Stimulated activated CD4-positive, alpha-beta T cell treated with anti-CD3 and anti-CD28 coated beads, Interleukin-1b, Interleukin-23, amount 100 ng/mL, for 4 hours (primary cell): ENCODE measurements around the gene TKTL1.
"Not testable (repeated sequence)": the region's sequence is repeated elsewhere in the genome, so short reads cannot be mapped to it uniquely, and the experiment has no call there.

Experiments
- DNase-seq, 2 donors: peaks; one replicate each; pipeline ENCODE4 v3.0.0-alpha.2; 2020; ENCODE audit warnings: low read depth in 2 of 2

TKTL1 gene

DNA sequence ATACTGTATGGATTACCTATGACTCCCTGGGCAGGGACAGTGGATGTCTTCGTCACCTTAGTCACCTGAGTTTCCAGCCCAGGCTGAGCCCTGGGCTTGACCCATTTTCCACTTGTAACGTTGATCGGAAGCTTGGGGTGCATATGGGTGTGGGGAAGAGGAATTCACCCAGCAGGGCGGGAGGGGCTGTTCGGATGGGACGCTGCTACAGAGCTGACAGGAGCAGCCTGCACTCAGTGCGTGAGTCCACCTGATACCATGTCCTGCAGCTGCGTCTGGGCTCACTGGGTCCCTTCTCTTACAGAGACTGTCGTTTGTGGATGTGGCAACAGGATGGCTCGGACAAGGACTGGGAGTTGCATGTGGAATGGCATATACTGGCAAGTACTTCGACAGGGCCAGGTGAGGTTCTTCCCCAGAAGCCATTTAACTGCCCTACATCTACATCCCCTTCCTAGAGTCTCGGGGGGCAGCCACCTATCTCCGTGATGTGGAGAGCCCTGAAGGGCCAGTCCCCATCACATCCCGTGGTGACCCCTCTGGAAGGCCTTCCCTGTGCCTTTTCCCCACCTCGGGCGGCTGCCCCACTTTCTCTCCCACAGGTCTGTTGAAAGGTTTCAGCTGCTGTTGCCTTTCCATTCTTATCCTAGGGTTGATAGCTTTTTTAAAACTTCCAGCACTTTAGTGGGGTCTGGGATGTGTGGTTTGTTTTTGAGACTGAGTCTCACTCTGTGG is 13.6 kb downstream of the TKTL1 start:
- DNase-seq, result no peak

DNA sequence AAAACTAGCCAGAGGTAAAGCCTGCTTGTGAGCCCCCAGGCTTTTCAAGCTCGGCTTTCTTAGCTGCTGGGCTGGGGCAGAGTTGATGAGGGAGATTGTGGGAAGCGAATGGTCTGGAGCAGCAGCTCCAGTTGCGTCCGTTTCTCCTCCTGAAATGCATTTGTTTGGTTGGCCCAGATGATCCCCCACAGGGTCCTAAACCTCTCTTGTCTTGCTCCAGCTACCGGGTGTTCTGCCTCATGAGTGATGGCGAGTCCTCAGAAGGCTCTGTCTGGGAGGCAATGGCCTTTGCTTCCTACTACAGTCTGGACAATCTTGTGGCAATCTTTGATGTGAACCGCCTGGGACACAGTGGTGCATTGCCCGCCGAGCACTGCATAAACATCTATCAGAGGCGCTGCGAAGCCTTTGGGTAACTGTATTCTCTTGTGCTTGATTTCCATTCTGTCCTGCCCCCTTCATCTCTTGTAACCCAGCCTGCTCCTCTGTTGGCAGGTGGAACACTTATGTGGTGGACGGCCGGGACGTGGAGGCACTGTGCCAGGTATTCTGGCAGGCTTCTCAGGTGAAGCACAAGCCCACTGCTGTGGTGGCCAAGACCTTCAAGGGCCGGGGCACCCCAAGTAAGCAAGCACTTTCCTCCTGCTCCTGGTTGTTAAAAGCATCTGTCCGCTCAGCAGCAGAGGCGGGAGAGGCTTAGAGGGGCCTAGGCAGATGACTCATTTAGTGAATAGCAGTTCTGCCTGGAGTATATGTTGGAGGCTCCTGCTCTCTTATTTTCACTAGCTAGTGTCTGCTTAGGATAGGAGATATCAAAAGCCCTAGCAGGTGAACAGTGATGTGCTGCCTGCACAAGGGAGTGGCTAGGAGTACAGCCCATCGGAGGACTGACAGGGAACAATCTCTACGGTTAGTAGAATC is 15.3 kb downstream of the TKTL1 start:
- DNase-seq, result no peak

DNA sequence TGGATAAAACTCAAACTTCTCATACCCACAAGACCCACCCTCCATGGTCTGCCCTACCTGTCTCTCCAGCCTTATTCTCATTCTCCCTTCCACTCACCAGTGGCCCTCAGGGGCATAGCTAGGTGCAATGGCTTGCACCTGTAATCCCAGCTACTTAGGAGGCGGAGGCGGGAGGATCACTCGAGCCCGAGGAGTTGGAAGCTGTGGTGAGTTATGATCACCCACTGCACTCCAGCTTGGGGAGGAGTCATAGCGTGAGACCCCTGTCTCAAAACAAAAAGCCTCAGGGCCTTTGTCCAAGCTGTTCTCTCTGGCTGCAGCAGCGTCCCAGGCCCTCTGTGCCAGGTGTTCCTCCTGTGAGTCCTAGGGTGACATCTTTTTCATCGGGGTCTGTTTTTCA is 16.5 kb downstream of the TKTL1 start:
- DNase-seq, result no peak

DNA sequence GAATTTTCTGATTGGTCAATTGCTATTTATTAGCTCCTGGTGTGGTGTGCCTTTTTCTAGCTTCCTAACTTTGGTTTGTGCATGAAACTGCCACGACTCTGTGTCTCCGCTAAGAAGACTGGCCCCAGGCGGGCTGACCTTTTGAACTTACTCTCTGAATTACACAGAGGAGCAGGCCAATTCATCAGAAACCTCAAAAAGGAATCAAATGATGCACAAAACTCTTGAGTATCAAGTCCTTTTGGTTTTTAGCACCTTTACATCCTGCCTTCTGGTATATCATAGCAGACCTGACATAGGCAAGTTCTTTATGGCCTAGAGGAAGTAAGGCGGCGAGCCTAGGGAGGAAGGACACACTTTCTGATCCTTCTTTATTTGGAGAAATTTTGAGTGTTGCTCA is 17.6 kb downstream of the TKTL1 start:
- no peak for DNase-seq

DNA sequence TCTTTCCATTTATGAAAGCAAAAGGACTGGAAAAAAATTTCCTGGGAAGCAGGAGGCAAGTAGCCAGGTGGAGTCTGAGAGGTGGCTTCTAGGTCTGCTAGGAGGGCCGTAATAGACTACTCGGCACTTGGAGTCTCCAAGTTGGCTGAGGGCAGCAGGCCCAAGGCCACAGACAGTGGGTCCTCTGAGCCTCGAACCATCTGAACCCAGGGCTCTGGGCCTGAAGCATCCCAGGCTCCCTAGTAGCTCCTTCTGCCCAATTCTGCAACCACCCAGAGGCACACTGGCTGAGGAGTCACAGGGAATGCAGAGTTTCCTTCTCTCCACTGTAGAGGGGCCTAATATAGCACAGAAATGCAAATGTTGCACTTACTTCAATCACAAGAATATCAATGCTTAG is 19.8 kb downstream of the TKTL1 start:
- DNase-seq, result no peak

DNA sequence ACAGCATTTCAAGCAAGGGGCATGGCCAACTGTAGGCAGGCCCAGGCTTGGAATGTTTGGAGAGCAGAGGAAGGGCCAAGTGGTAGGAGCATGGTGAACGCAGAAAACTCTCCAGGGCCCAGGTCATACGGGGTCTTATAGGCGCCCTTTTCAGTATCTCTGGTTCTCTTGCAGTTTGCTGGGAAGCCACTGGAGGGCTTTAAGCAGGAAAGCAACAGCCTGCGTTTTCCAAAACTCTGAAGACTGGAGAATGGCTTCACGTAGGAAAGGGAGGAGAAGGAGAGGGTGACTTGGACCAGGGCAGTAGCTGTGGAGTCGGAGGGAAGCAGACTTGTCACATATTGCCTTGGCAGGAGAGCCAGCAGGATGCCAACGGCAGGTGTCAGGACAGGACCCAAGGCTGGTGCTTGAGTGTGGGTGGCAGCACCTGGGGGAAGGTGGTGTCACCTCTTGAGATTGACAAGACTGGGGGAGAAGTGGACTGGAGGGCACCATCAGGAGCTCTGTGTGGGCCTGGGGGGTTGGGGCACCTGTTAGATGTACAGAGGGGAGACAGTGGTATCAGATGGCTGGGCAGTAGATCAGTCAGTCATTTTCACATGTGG is 21.9 kb downstream of the TKTL1 start:
- DNase-seq, result no peak

DNA sequence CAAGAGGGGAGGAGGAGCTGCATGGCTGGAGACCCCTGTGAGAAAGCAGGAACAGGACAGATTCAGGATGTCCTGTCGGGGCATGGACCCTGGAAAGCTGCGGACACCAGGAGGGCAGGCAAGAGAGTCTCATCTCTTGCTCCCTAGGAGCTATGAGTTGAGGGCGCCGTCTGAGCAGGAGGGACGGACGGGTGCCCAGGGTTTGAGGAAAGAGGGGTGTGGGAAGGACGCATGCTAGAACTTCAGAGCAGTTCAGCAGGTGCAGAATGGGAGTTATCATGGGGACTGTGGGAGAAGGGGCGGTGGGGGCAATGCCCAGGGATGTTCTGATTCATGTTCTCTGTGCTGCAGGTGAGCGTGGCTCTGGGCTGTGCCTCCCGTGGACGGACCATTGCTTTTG is 24.8 kb downstream of the TKTL1 start:
- no peak for DNase-seq

DNA sequence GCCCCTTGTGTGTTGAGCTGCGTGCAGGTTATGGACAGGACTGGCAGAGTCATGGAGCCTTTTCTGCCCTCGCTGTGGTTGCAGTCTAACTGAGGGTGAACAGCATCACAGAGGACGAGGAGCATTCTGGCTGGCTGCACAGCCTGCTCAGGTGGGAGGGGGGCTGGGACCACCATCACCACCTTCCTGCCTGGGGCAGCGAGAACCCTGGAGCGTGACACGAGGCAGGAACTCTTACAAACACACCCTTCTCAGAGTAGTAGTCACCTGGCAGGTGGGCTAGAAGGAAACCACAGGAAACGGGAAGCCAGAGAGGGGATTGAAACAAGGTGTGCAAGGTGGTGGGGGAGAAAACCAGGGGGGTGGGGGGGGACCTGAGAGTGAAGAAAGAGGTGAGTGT is 25.6 kb downstream of the TKTL1 start:
- no peak for DNase-seq

DNA sequence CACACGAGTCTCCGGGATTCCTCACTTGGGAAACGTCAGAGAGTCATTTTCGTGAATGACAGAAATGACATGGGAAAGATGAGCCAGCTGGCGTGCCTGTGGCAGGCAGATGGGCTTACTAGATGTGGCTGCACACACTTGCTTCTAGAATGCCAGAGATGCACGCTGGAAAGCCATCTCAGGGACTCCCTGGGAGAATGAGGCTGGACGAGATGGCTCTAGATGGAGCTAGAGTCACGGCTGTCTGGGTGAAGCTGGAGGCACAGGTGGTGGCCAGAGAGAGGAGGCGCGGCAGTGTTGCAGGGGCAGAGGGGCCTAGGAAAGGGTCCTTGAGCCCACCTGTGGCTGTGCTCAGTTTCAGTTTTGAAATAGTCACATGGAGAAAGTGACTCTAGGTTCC is 26.0 kb downstream of the TKTL1 start:
- no peak for DNase-seq

DNA sequence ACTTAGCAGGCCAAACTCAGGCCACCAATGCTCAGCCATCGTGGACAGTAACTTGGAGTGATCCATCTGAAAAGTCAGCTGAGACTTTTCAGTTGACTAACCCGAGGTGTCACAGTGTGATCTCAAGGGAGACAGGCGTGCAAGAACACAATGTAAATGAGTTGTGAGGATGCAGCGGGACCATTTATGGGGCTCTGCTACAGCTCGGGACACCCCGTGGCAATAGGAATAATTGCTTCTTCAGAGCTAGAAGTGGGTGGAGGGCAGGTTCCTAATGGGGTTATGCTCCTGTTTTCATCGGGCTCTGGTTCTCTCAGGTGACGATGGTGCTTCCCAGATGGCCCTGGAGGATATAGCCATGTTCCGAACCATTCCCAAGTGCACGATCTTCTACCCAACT is 27.3 kb downstream of the TKTL1 start:
- no peak for DNase-seq

DNA sequence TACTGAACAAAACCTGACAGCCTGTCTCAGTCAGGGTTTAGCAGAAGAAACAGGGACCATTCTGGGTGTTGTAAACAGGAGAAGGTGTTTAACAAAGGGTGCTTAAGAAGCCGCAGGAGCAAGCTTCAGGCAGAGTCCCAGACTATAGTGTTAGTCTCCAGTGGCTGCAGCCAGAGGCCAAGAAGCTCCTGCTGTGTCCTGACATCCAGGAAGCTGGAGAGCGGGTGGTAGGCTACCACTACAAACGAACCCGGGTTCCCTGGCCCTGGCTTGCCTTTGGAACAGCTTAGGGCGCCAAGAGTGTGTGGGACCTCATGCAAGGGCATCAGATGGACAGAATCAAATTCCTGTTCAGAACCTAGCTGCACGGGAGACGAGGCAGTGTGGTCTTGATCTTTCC is 27.9 kb downstream of the TKTL1 start:
- no peak for DNase-seq

DNA sequence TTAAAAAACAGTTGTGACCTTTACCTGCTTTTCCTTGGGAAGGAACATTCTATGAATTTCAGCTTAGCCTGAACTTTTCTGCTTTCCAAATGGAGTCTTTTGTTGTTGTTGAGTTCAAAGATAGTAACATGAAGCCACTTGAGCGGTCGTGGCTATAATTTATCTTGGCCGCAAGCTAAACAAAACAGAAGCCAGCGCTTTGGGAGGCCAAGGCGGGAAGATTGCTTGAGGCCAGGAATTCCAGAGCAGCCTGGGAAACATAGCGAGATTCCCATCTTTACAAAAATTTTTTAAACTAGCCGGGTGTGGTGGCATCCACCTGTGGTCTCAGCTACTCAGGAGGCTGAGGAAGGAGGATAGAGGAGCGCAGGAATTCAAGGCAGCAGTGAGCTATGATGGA is 29.9 kb downstream of the TKTL1 start:
- no peak for DNase-seq

DNA sequence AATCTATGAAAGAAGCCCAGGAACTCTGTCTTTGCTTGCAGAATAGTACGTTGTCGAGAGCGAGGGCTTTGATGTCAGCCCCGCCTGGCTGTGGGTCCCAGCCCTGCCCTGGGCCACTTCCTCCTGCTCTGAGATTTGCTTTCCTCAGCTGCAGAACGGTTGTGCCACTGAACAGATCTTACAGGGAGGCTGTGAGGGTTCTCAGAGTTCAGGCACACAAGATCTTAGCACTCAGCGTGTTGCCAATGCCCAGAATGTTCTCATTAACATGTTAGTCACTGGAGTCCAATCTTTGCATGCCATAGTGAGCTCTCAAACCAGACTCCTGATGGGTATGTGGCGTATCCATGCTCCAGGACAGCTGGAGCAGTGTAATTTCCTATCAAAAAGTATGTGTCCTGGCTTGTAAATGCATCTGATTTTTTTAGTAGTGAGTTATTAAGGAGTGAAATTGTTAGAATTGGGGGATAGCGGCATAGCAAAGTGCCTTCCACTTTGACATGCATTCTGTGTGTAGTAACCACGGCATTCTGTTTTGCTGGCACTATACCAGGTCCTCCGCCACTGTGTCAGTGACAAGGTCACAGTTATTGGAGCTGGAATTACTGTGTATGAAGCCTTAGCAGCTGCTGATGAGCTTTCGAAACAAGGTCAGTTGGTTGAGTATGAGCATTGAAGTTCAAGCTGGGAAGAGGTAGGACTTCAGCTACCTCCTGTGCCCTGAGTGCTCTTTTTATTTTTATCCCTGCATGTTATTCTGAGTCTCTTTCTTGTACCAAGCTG is 31.6 kb downstream of the TKTL1 start:
- DNase-seq, result no peak

DNA sequence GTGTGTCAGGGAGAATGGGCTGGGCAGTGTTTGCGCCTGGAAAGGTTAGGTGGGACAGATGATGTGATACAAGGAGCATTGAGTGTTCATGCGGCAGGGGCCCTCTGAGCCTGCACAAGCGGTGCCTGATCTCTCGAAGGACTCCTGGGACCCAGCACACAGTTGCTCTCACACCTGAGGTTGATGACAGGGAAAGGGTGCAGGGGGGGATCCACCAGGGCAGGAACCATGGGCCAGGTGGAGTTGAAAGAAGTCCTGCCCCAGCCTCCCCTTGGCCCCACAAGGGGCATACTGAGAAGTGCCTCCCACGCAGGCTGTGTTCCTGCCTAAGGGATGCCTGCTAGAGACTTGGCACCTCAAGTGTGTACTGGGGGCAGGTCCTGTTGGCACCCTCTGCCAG is 33.1 kb downstream of the TKTL1 start:
- DNase-seq, result no peak

DNA sequence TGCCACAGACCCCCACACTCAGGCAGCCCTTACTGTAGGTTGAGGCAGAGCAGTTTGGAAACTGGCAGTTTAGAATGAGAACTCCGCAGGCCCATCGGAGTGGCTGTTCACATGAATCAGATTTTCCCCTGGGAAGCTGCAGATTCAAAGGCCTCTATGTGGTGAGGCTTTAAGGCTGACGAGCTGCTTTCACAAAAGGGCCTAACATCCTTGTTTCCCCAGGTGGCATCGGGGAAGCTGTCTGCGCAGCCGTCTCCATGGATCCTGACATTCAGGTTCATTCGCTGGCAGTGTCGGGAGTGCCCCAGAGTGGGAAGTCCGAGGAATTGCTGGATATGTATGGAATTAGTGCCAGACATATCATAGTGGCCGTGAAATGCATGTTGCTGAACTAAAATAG is 33.7 kb downstream of the TKTL1 start:
- no peak for DNase-seq

DNA sequence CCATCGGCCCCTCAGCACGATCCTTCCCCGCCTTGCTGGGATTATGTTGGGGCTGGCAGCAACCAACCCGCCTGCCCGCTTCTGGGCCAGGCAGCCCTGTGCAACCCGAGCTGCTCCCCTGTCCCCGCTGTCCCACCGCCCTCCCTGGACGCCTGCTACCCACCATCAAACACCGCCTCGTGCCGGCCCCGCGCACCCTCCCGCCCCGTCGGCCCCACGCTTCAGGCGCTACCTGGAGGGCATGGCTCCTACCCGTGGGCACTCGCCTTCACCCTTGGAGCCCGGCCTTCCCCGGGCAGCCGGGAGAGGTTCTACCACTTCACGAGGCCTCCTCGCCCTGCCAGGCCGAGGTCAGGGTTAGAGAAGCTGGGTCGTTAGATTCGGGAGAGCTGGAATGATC is 37.0 kb downstream of the TKTL1 start:
- DNase-seq, result no peak

DNA sequence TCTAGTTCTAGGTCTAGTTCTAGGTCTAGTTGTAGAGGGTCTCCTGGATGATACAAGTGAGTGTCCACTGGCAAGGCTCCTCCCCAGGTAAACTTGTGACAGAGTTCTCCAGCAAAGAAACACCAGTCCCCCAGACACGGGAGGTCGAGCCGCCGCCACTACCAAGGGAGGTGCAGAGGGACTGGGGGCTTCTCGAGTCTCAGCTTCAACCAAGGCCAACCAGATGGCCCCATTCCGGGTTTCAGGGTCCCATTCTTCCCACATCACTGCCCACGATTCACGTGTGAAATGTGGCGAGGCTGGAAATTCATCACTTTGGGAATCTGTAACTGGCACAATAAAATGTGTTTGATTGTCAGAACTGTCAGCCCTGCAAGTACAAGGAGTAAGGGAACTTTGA is 37.5 kb downstream of the TKTL1 start:
- DNase-seq, result no peak

DNA sequence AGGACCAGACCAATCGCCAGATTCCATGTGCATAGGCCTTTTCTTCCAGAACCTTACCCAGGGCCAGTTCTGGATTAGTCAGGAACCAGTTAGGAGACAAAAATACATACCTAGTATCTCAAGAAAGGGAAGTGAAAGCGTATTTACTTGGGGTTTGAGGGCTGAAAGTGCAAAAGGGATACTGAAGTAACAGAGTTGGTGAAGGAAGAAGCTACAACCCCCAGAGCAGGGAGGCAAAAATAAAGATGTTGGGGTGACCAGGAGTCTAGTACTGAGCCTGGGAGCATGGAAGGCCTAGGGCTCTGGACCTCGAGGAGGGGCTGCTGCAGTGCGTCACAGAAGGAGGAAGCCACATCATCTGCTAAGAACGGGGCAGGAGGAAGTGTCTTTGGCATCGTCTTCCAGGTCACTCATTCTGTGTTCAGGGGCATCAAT is 38.3 kb downstream of the TKTL1 start:
- no peak for DNase-seq

DNA sequence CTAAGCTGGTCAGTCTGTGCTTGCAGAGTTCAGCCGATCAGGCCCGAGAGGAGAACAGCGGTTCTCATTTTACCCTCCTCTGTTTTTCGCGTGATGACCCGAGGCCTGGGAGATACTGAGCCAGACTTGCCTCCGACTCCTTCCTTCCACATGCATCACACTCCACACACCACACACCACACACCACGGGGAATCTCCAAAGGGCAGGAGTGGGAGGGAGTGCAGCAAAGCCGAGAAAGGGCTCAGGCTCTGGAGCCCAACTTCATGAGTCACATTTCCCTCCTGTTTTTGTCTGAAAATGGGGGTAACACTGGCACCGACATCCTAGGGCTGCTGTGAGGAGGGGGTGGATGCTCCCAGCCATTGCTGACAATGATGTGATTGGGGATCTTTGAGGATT is 38.9 kb downstream of the TKTL1 start:
- DNase-seq, result no peak

DNA sequence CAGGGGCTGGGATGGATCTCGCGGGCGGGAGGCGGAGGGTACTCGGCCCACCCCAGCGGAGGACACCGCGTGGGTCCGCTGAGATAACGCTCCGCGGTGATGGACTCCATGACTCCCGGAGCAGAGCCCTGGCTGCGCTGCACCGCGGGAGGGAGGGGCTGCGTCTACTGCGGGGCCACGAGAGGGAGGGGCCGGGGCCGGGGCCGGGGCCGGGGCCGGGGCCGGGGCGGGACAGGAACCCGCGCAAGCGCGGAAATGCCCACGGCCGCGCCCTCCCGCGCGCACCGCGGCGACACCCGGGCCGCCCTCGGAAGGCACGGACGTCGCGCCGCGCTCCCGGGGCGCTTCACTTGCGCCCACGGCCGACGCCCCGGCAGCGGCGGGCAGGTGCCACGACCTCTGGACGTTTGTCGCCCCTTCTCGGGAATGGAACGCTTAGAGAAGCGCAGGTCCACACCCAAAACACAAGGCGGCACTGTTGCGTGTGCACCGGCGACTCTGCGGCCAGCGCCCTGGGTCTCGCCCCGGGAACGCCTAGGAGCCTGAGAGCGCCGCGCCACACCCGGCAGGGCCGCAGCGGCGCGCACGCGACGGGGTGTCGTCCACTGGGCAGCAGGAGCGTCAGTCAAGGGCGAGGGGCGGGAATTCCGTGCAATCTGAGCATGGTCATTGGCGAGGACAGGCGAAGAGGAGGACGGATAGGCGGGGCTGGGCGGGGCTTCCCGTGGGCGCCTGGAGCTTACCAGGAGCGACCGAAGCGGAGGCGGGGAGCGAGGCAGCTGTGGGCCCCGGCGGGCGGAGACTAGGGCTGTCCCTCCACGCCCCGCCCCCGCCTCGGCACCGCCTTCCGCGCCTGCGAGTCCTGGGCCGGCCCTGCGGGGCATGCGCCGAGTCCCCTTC is 46.1 kb downstream of the TKTL1 start:
- DNase-seq, result not testable (repeated sequence)

DNA sequence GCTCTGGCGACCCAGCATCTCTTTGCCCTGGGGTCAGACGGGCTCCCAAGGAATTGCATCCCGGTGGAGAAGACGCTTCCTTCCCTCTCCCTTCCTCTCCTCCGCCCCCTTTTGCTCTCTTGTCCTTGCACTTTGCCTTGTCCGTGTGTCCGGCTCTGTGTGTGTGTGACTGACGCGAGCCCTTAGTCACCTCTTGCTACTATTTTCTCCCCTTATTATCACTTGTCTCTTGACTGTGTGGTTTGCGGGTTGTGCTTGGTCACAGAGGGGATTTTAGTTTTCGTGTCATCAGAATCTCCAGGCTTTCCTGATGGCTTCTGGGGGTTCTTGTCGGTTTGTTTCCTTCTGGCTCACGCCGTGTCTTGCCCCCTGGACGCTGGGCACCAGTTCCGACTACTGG is 47.5 kb downstream of the TKTL1 start:
- DNase-seq, result not testable (repeated sequence)
